ENCODE measurements around the gene LY6G5C.

LY6G5C gene

DNA sequence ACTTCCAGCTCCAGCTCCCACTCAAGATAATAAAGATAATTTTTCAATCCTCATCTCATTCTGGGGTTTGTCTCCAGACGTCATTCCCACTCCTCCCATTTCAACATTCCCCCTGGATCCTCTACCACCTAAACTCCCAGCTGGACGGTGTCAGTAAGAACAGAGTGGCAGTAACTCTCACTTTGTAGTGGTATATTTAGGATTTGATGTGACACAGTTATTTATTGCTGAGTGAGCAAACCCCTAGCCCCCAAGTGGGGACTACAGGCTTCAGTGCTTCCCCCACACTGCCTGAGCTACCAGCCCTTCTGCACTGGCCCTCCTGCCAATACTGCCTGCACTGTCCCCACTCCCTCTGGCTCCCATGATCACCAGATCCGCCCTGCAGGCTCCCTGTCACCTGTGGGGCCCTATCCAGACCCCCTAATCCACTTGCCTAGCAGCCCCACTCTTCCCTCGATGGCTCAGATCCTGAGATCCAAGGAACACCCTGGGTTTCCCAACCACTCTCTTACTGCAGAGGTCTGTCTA is 22.6 kb downstream of the LY6G5C start:
- TF ChIP-seq, protein P1, sequence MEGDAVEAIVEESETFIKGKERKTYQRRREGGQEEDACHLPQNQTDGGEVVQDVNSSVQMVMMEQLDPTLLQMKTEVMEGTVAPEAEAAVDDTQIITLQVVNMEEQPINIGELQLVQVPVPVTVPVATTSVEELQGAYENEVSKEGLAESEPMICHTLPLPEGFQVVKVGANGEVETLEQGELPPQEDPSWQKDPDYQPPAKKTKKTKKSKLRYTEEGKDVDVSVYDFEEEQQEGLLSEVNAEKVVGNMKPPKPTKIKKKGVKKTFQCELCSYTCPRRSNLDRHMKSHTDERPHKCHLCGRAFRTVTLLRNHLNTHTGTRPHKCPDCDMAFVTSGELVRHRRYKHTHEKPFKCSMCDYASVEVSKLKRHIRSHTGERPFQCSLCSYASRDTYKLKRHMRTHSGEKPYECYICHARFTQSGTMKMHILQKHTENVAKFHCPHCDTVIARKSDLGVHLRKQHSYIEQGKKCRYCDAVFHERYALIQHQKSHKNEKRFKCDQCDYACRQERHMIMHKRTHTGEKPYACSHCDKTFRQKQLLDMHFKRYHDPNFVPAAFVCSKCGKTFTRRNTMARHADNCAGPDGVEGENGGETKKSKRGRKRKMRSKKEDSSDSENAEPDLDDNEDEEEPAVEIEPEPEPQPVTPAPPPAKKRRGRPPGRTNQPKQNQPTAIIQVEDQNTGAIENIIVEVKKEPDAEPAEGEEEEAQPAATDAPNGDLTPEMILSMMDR (IDR thresholded peaks at IDR 0.05; ENCODE audit: extremely low read depth, missing control alignments): no peak
- no peak for DNase-seq (ENCODE audit: low spot score)

- TF ChIP-seq, protein P1 (IDR thresholded peaks at IDR 0.05; ENCODE audit: extremely low read depth, missing control alignments): no peak
- DNase-seq (ENCODE audit: low spot score): no peak
Measured at GRCh38 chr6:31657406-31658157, 23.3 kb downstream of the LY6G5C start.

- TF ChIP-seq, protein P1 (IDR thresholded peaks at IDR 0.05; ENCODE audit: extremely low read depth, missing control alignments): no peak
Measured at GRCh38 chr6:31655349-31656237, 25.3 kb downstream of the LY6G5C start, which contains the start of gene APOM. Gene APOM (plus strand): TSS chr6:31655894. CDS start chr6:31655967, 73 bp downstream.

GRCh38 chr6:31654574-31655348 is 26.1 kb downstream of the LY6G5C start:
- TF ChIP-seq, protein P1 (IDR thresholded peaks at IDR 0.05; ENCODE audit: extremely low read depth, missing control alignments): no peak
- DNase-seq (ENCODE audit: low spot score): no peak

More at GRCh38 chr6:31655349-31656237, 25.3 kb downstream of the LY6G5C start, which contains the start of gene APOM:
- no peak for DNase-seq (ENCODE audit: low spot score)

DNA sequence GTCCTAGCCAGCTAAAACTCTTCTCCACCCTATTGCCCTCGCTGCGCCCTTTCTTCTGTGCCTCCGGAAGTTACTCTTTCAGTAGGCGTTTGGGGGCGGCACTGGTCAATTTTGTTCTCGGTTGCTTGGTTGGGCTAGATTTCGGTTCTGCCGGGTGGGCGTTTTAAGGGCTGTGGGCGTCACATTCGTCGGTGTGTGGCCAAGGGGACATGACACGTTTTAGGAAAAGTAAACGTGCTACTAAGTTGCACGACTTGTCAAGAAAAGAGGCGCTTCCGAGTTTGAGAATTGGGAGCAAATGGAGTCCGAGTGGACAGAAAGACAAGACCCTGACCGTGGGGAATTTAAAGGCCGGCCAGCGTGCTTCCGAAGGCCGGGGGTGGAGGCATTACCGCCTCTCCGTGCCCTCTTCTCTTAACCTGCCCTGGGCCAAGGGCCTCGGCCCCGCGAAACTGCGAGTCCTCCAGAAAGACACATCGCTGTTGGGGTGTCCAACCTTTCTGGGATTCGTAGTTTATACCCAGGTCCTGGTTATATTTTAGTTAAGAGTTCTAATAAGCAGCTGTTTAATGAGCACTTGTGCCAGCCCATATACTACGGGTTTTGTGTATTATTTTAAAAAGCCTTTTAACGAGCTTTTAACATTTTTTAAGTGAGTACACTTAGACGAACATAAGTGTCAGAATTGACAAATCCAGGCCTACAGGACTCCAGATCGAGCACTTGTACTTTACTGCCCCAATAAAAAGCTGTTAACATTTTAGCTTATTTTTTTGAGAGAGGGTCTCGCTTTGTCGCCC is 27.7 kb downstream of the LY6G5C start:
- TF ChIP-seq, protein P1 (IDR thresholded peaks at IDR 0.05; ENCODE audit: extremely low read depth, missing control alignments): no peak
- peak; percentile 92 for DNase-seq (ENCODE audit: low spot score)

DNA sequence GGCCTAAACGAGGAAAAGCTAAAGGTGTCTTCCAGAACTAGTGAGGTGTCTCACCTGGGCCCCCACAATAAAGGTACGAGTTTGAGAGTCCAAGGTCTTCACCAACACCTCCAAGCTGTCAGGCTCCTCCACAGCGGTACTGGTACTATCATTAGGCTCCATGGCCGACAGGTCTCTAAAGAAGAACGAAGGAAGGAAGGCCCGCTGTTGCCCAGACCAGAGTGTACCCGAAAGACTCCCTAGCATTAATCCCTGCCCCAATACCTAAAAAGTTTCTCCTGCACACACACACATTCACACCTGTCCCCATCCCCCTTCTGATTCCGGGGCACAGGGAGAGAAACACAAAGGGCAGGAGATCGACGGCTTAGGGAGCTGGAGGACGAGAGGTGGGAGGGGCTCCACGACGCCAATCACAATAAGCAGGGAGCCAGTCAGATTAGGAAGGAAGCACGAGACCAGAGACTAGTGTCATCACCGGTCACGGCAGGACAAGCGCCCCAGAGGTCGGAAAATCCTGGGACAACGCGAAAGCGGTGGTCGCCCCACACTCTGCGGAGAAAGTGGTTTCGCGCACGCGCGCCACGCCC is 29.2 kb downstream of the LY6G5C start:
- DNase-seq (ENCODE audit: low spot score): peak; percentile 73
- TF ChIP-seq, protein P1 (IDR thresholded peaks at IDR 0.05; ENCODE audit: extremely low read depth, missing control alignments): no peak
